GM23248 (cell line): ENCODE results near the gene USF1. TPM values are rescaled to one million over a fixed set of nuclear protein-coding genes. Genes with fewer than 3 reads are reported as not detected.

Experiments
- DNase-seq: peaks from one replicate; pipeline ENCODE4 v3.0.0-alpha.2; 2015
- H2AFZ ChIP-seq: fragments of 200-600 bp; sonication (generic); 2 replicates; pipeline ENCODE4 v1.6.1; 2016; ENCODE audit warnings: antibody characterized with exemption
- H3F3A ChIP-seq: fragments of 200-600 bp; sonication (generic); 2 replicates; pipeline ENCODE4 v1.6.1; 2016; ENCODE audit warnings: mild to moderate bottlenecking, antibody characterized with exemption, mixed run types; ENCODE audit not compliant: insufficient read depth
- H3K27ac ChIP-seq: fragments of 200-600 bp; sonication (generic); 2 replicates; pipeline ENCODE4 v1.5.1; 2016; ENCODE audit warnings: mild to moderate bottlenecking
- H3K27me3 ChIP-seq: fragments of 200-600 bp; sonication (generic); replicated peaks from 2 replicates; pipeline ENCODE4 v1.6.1; 2016; ENCODE audit warnings: mild to moderate bottlenecking; ENCODE audit not compliant: insufficient read depth
- H3K36me3 ChIP-seq: fragments of 200-600 bp; sonication (generic); 2 replicates; pipeline ENCODE4 v1.6.1; 2016; ENCODE audit warnings: low read depth, mild to moderate bottlenecking
- H3K4me1 ChIP-seq: fragments of 200-600 bp; sonication (generic); 2 replicates; pipeline ENCODE4 v1.6.1; 2016; ENCODE audit warnings: mild to moderate bottlenecking; ENCODE audit not compliant: insufficient read depth
- H3K4me2 ChIP-seq: fragments of 200-600 bp; sonication (generic); one replicate; pipeline ENCODE4 v1.6.1; 2016; ENCODE audit warnings: mild to moderate bottlenecking; ENCODE audit not compliant: unreplicated experiment
- H3K4me3 ChIP-seq: fragments of 200-600 bp; sonication (generic); 2 replicates; pipeline ENCODE4 v1.5.1; 2016; ENCODE audit warnings: mild to moderate bottlenecking
- H3K79me2 ChIP-seq: fragments of 200-600 bp; sonication (generic); 2 replicates; pipeline ENCODE4 v1.6.1; 2016; ENCODE audit warnings: mild to moderate bottlenecking; ENCODE audit not compliant: insufficient read depth
- H3K9ac ChIP-seq: fragments of 200-600 bp; sonication (generic); 2 replicates; pipeline ENCODE4 v1.6.1; 2016; ENCODE audit warnings: mild to moderate bottlenecking
- H3K9me2 ChIP-seq: fragments of 200-600 bp; sonication (generic); 2 replicates; pipeline ENCODE4 v1.6.1; 2016; ENCODE audit warnings: mixed run types, mild to moderate bottlenecking, moderate library complexity; ENCODE audit not compliant: insufficient read depth
- H3K9me3 ChIP-seq: fragments of 200-600 bp; sonication (generic); one replicate; pipeline ENCODE4 v1.6.1; 2017; ENCODE audit warnings: low read depth
- H4K20me1 ChIP-seq: fragments of 200-600 bp; sonication (generic); 2 replicates; pipeline ENCODE4 v1.6.0; 2016; ENCODE audit not compliant: insufficient read depth
- EZH2 ChIP-seq: fragments of 200-600 bp; sonication (generic); IDR thresholded peaks from 2 replicates; pipeline ENCODE4 v1.6.1; 2018; ENCODE audit warnings: antibody characterized with exemption, mild to moderate bottlenecking; ENCODE audit not compliant: insufficient read depth, poor library complexity, severe bottlenecking
- EZH2phosphoT487 ChIP-seq: fragments of 200-600 bp; sonication (generic); IDR thresholded peaks from 2 replicates; pipeline ENCODE4 v1.6.1; 2018; ENCODE audit warnings: antibody characterized with exemption, moderate library complexity, mild to moderate bottlenecking, low read depth; ENCODE audit not compliant: insufficient read depth
- WGBS, 2 experiments: methylation state at CpG; one replicate each; pipeline ENCODE4 v1.1.6; 2015 to 2017; ENCODE audit warnings: low lambda C conversion rate in 2 of 2, low coverage in 1 of 2; ENCODE audit errors: missing lambda C conversion rate in 2 of 2; 5-methylcytosine and 5-hydroxymethylcytosine counted together
- in situ Hi-C: fragments of 300-500 bp; cut with MboI; formaldehyde crosslinking; loops from 2 replicates; pipeline ENCODE4 v1.15.0; 2020
- polyA plus RNA-seq: library from polyadenylated mRNA; unstranded; fragments of >200 nt; fragmentation: Nextera tagmentation; extraction: Ambion mirVana; gene quantifications from 2 replicates; pipeline ENCODE4 v1.2.1, GENCODE V29; 2016
- total RNA-seq: library from RNA; depleted of rRNA; stranded (reverse); fragments of >200 nt; shearing (Covaris generic); gene quantifications from 2 replicates; pipeline ENCODE4 v1.2.3, GENCODE V29; 2014

Gene USF1
- total and polyA plus RNA-seq, 2 experiments from 2014 or later = 17.1 to 53.2 TPM

DNA sequence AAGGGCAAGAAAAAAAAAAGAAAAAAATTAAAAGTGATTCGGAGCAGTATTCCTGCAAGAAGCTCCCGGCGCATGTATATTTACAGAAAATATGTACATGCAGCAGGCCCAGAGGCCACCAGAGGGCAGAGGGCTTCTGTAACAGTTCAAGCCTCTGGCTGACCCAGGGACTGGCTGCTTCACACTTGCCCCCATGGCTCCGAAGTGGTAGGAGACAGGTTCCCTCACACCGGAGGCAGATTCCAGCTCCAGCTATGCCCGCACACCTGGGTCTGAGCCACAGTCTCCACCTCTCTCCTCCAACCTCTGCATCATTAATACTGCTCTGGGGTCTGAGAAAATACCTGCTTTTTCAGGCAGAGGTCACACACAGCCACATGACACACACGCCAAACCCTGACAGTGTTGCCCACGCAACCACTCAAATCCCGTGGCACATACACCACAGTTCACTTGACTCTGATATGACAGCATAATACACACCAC lies 26.2 kb upstream of the USF1 start:
- no peaks in the 10 kb centered on the region for H3F3A ChIP-seq
- H3K36me3 ChIP-seq = no peaks in the 10 kb centered on the region
- DNase-seq = peak; percentile 79
- no peaks in the 10 kb centered on the region for H3K9me2 ChIP-seq
- no peaks in the 10 kb centered on the region for H3K27me3 ChIP-seq
- no peak overlapping the region for H2AFZ ChIP-seq
- H3K9ac ChIP-seq = no peak overlapping the region
- no peaks in the 10 kb centered on the region for H4K20me1 ChIP-seq
- no peak overlapping the region for H3K27ac ChIP-seq
- no peaks in the 10 kb centered on the region for H3K9me3 ChIP-seq
- no peak for TF ChIP-seq EZH2phosphoT487
- no peak for TF ChIP-seq EZH2
- in situ Hi-C loops = no loop called here
- H3K4me1 ChIP-seq = no peaks in the 10 kb centered on the region
- WGBS, 2 experiments = 59 to 63% methylated on average over 9 of the region's 9 CpGs
- H3K79me2 ChIP-seq = no peaks in the 10 kb centered on the region
- no peak overlapping the region for H3K4me2 ChIP-seq
- H3K4me3 ChIP-seq = no peak overlapping the region

DNA sequence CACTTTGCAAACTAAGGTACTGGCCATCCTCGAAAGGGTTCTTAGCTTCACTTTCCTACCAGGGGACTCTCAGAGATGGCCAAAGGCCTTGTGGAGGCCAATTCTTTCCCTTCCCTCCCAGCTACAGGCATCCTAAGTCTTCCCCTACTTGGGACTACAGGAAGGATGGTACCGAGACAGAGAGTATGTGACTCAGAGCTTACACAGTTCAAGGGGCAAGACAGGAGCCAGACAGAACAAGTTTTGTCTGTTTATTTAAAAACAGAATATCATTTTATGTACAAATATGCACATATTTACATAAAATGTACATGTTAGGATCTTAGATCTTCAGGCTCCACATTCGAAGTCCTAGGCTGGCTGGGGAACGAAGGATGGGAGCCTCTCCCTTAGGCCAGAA lies 25.0 kb upstream of the USF1 start:
- 83 to 90% methylated on average over 4 of the region's 4 CpGs for WGBS, 2 experiments
- TF ChIP-seq EZH2 (no peak), EZH2phosphoT487 (no peak)
- in situ Hi-C loops = no loop called here
- H3K4me1 ChIP-seq = no peaks in the 10 kb centered on the region
- no peaks in the 10 kb centered on the region for H3K36me3 ChIP-seq
- no peak overlapping the region for H3K27ac ChIP-seq
- DNase-seq = no peak
- H3K4me2 ChIP-seq = no peak overlapping the region
- no peaks in the 10 kb centered on the region for H3K79me2 ChIP-seq
- no peak overlapping the region for H3K9ac ChIP-seq
- H4K20me1 ChIP-seq = no peaks in the 10 kb centered on the region
- H3K9me2 ChIP-seq = no peaks in the 10 kb centered on the region
- H2AFZ ChIP-seq = no peak overlapping the region
- H3F3A ChIP-seq = no peaks in the 10 kb centered on the region
- H3K27me3 ChIP-seq = no peaks in the 10 kb centered on the region
- no peaks in the 10 kb centered on the region for H3K9me3 ChIP-seq
- H3K4me3 ChIP-seq = no peak overlapping the region

DNA sequence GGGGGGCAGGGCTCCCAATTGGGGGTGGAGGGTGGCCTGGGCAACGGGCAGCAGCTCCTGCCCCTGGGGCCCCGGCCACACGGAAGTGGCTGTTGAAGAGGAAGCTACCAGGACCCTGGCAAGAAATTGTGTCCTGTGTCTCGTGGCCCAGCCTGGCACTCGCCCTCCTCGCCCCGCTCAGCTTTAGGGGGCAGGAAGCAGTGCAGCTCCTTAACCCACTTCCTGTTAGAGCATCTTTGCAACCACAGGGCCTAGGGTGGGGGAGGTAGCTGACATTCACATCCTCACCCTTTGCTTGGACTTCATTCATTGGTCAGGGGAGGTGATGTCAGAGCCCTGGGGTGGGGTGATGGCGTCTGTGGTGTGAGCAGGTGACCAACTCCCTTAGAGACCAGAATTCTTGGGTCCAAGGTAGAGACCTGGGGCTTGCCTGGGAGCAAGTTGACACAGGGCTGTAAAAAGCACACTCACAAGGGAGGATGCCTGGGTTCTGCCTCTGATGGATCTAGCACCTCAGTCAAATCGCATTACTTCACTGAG lies 24.0 kb upstream of the USF1 start, which contains the start of gene ARHGAP30:
Gene ARHGAP30, minus strand, starts transcription at position 161 of the 540 bp plus-strand sequence. CDS start 267 bp downstream, outside the sequence.
- no peak within 1 kb of the TSS for H3K4me3 ChIP-seq
- WGBS, 2 experiments = 82 to 83% methylated on average over 9 of the region's 9 CpGs
- H3K27me3 ChIP-seq = no peaks in the 10 kb centered on the region
- no peak within 1 kb of the TSS for H2AFZ ChIP-seq
- no peaks in the 10 kb centered on the region for H3K9me2 ChIP-seq
- H3K9me3 ChIP-seq = no peaks in the 10 kb centered on the region
- no peaks in the 10 kb centered on the region for H4K20me1 ChIP-seq
- no peak within 1 kb of the TSS for H3K27ac ChIP-seq
- no peak within 1 kb of the TSS for H3K9ac ChIP-seq
- H3K79me2 ChIP-seq = no peaks in the 10 kb centered on the region
- TF ChIP-seq EZH2 (no peak), EZH2phosphoT487 (no peak)
- DNase-seq = no peak
- H3K4me2 ChIP-seq = no peak within 1 kb of the TSS
- H3F3A ChIP-seq = no peaks in the 10 kb centered on the region
- H3K4me1 ChIP-seq = no peaks in the 10 kb centered on the region
- in situ Hi-C loops = no loop called here
- H3K36me3 ChIP-seq = no peaks in the 10 kb centered on the region

DNA sequence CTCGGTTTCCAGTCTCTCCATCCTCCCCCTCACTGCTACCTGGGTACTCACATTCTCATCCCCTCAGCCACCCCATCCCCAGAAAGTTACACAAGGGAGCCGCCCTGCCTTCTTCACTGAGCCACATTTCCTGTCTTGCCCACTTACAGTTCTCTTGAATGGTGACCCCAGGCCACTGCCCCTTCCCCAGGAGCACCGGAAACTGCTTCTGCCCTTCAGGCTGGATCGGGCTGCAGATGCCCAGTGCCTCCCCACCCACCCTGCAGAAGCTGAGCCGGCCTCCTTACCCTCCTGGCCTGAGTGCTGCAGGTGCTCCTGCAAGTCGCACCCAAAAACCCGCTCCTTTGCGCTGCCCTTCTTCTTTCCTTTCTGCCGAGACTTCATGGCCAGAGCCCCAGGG lies 23.5 kb upstream of the USF1 start:
- H3K79me2 ChIP-seq = no peaks in the 10 kb centered on the region
- in situ Hi-C loops = no loop called here
- no peaks in the 10 kb centered on the region for H3K4me1 ChIP-seq
- 84 to 95% methylated on average over 8 to 9 of the region's 9 CpGs for WGBS, 2 experiments
- no peak overlapping the region for H2AFZ ChIP-seq
- H3K9ac ChIP-seq = no peak overlapping the region
- H4K20me1 ChIP-seq = no peaks in the 10 kb centered on the region
- no peak overlapping the region for H3K4me2 ChIP-seq
- no peak for DNase-seq
- H3K4me3 ChIP-seq = no peak overlapping the region
- no peaks in the 10 kb centered on the region for H3K9me3 ChIP-seq
- TF ChIP-seq EZH2phosphoT487 (no peak), EZH2 (no peak)
- H3F3A ChIP-seq = no peaks in the 10 kb centered on the region
- H3K9me2 ChIP-seq = no peaks in the 10 kb centered on the region
- no peak overlapping the region for H3K27ac ChIP-seq
- H3K36me3 ChIP-seq = no peaks in the 10 kb centered on the region
- no peaks in the 10 kb centered on the region for H3K27me3 ChIP-seq
